HG03025 (cell line): ENCODE results near the gene KRTAP10-10.
"Not testable (repeated sequence)": the region's sequence is repeated elsewhere in the genome, so short reads cannot be mapped to it uniquely, and the experiment has no call there.

Experiments
- ATAC-seq: cut with Tn5 transposase; IDR thresholded peaks from one replicate; pipeline ENCODE4 v1.9.1; 2021; ENCODE audit warnings: mild to moderate bottlenecking, moderate library complexity; ENCODE audit not compliant: unreplicated experiment, low FRiP score

KRTAP10-10 gene

GRCh38 chr21:44601596-44602462 lies 35.3 kb upstream of the KRTAP10-10 start:
- no peak for ATAC-seq

GRCh38 chr21:44602463-44602850 lies 34.7 kb upstream of the KRTAP10-10 start:
- no peak for ATAC-seq

GRCh38 chr21:44603109-44603875 lies 33.9 kb upstream of the KRTAP10-10 start:
- ATAC-seq = no peak

GRCh38 chr21:44603911-44604310 lies 33.2 kb upstream of the KRTAP10-10 start:
- no peak for ATAC-seq

- no peak for ATAC-seq
Measured at GRCh38 chr21:44606495-44606894, 30.7 kb upstream of the KRTAP10-10 start.

- ATAC-seq = no peak
Measured at GRCh38 chr21:44609193-44609592, 28.0 kb upstream of the KRTAP10-10 start.

GRCh38 chr21:44610157-44610843 lies 26.9 kb upstream of the KRTAP10-10 start:
- not testable (repeated sequence) for ATAC-seq

GRCh38 chr21:44611551-44611950 lies 25.6 kb upstream of the KRTAP10-10 start:
- no peak for ATAC-seq

DNA sequence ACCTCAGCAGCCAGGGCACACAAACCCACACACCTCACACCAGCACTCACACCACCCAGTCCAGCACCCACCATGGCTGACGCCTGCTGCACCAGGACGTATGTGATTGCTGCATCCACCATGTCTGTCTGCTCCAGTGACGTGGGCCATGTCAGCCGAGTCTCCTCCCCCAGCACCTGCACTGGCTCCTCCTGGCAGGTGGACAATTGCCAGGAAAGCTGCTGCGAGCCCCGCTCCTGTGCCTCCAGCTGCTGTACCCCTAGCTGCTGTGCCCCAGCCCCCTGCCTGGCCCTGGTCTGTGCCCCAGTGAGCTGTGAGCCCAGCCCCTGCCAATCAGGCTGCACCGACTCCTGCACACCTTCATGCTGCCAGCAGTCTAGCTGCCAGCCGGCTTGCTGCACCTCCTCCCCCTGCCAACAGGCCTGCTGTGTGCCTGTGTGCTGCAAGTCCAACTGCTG lies 25.1 kb upstream of the KRTAP10-10 start, which contains the start of gene KRTAP10-8:
KRTAP10-8 (plus strand) TSS at position 51 of the 458 bp plus-strand sequence; CDS start at position 73, 22 bp downstream.
- no peak for ATAC-seq

DNA sequence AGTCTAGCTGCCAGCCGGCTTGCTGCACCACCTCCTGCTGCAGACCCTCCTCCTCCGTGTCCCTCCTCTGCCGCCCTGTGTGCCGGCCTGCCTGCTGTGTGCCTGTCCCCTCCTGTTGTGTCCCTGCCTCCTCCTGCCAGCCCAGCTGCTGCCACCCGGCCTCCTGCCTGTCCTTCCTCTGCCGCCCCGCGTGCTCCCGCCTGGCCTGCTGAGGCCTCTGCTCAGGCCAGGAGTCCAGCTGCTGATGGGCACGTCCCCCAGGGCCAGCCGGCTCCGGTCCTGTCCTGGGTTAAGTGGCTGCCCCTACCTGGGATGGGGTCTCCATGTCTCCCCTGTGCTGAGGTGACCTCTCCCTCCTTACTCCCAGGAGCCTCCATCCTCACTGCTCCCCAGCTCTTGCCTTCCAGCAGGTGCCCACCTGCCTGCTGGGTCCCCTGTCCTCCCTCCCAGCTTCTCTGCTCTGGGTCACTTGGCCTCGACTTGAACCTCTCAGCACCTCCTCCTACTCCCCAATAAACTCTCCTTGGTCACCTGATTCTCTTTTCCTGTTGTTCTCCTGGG lies 24.4 kb upstream of the KRTAP10-10 start:
- no peak for ATAC-seq

DNA sequence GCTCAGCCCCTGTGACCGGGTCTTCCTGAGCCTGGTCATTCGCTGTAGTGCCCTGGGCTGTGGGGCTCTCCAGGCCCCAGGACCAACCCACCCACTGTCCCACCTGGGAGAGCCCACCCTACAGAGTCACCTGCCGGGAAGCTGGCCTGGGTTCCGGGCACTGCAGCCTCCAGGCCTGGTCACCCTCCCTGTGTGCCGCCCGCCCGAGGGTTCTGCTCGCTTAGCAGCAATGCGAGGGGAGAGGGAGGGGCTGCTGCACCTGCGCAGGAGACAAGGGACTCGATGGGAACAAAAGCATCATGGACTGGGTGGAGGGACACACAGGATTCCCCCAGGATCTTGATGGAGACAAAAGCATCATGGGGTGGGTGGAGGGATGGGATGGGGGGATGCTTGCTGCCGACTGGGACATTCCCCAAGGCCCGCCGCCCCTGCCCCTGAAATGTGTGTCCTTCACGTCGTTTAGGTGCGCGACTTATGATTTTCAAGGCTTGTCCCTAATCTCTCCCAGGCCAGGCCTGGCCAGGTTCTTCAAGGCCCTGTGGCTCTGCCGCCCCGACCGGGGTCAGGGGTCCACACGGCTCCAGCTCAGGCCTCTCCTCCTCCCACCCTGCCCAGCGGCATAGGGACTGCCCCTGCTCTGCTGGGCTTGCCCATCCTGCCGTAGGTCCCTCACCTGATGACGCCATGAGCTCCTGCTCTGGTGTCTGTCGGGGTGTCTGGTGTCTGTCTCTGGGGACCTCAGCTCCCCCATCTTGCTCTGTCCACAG lies 23.6 kb upstream of the KRTAP10-10 start:
- ATAC-seq = no peak

DNA sequence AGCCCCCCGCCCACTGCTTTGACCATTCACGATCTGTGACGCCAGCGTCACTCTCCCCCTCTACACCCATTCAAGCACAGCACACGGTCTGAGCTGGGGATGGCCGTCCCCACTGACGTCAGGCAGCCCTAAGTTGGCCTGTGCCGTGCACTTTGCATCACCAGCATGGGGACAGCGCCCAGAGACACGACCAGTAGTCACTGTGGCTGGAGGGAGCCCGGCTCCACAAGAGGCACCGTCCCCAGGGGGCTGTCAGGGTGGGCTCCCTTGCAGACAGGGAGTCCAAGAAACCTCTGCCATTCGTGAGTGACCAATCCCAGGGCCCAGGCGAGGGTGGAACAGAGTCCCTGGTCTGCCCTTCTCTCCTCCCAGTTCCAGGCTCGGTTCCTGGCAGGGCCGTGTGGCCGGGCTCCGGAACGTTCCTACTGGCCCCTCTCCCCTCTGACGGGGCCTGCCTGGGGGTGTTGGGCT lies 23.0 kb upstream of the KRTAP10-10 start:
- no peak for ATAC-seq

GRCh38 chr21:44614961-44615391 lies 22.2 kb upstream of the KRTAP10-10 start:
- ATAC-seq = no peak

- no peak for ATAC-seq
Measured at GRCh38 chr21:44615466-44615865, 21.7 kb upstream of the KRTAP10-10 start.

DNA sequence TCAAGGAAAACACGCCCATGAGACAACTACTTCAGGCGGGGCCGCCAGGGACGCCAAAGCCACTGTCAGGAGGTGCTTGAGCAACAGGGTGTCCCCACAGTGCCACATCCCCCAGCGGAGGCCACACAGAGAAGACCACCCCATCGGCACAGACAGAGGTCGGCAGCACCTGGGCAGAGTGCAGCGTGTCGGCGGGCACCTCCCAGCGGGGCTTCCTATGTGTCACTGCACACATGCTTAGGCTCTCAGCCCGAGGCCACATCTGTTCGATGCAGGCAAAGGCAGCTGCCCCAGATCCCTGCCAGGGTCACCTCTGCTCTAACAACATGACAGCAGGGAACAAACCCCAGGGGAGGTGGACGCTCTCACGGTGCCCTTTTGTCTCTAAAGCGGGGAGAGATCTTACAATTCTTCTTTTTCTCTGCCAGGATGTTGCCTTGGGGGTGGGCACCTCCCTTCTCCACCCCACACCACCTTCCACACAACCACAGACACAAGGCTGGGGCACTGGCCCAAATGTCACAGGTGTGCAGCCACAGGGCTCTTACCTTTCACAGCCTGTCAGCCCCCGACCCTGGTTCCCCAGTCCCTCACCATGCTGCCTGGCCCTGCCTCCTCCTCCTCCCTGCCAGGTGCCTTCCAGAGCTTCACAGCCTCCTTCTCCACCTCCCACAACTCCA lies 21.1 kb upstream of the KRTAP10-10 start:
- no peak for ATAC-seq

GRCh38 chr21:44616591-44616926 lies 20.6 kb upstream of the KRTAP10-10 start:
- no peak for ATAC-seq

DNA sequence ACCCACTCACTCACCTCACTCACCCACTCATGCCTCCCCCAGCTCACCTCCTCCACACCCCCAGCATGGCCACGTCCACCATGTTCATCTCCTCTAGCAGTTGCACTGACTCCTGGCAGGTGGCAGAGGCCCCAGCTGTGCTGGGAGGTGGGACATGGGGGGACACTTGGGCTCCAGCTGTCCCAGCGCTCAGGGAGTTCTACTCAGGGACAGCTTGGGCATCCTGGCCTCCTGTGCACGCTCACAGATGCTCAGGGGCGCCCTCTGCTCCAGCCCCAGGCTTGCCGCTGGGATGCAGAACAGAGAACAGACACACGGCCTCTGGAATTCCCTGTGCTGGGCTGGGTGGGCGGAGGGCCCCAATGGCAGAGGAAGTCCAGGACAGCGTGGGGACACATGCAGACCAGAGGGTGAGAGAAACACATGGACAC lies 20.1 kb upstream of the KRTAP10-10 start:
- no peak for ATAC-seq

DNA sequence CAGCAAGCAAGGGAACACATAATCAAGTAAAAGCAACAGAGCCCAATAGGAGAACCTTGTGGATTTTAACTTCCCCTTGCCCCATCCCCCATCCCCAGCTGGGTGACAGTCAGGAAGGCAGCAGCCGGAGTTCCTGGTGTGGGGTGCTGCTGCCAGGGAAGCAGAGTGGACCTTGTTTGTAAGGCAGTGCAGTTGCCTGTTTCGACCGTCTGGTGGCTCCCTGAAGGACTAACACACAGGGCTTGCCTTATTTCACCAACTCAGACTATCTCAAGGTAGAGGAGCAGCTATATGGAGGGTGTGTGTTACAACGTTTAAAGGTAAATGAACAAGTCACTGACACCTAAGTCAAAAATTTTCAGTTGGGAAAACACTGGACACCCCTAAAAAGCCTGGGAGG lies 18.7 kb upstream of the KRTAP10-10 start:
- no peak for ATAC-seq

- no peak for ATAC-seq
Measured at GRCh38 chr21:44618909-44619308, 18.2 kb upstream of the KRTAP10-10 start.
